GM18507 (cell line): ENCODE measurements around the gene FAM120C.
A peak's percentile ranks its signal among the peaks of the same experiment; 100 is the strongest.

Experiments used
- DNase-seq: peaks from one replicate; pipeline ENCODE4 v3.0.0; 2011; ENCODE audit warnings: low read depth; ENCODE audit not compliant: insufficient read length; ENCODE audit errors: extremely low spot score
- FAIRE-seq: peaks from 2 replicates; lab custom pipeline; 2011; peaks lifted over from hg19 to GRCh38; lab: Jason Lieb, UNC

The FAM120C gene

DNA sequence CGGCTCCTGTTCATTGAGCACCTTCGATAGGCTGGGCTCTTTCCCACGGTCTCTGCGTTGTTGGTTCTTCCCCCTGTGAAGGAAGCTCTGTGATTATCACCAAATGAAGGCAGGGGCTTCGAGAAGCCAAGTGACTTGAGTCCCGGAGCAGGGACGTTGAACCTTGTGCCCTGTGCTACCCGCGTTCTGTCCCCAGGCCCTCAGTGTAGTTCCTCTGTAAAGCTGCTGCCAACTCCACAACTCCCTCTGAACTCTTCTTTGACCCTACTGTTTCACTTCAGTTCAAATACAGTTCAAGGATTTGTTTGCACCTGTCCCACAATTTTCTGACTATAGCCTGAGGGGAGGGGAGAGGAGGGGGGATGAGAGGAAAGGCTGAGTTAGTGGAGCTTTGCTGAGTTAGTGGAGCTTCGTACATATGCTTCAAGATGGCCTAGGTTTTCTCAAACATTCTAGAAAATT, 138.1 kb downstream of the FAM120C start:
- DNase-seq (no peak), FAIRE-seq (no peak)

DNA sequence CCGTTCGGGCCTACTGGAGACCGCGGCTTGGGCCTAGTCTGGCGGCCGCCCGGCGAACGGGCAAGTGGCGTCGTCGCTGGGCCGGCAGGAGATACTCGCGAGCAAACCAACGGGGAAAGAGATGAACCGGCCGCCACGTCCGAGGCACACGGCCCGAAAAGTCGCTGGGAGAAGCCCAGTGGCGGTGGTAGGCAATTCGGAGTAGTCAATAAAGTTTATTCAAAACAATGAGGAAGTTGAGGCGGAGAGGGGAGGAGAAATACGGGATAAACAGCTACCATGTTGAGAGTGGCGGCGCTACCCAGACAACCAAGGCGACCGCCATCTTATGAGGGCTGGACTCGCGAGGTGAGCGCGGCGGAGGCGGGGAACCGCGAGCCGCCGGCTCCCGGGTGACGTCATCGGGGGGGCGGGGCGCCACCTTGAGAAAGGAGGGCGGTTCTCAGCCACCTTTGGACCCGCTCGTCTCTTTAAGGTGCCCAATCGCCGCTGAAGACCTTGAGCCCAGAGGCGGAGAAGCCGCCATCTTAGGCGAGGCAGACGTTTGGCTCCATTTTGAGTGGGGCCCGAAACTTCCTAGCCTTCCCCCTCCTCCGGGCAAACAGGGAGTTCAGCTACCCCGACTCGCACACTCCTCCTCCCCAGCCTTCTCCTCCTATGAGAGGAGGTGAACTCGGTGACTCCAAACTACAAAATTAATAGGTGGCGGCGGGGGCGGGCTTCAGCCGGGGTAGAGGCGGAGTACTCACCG, 138.8 kb downstream of the FAM120C start, which contains the start of gene PHF8:
Gene PHF8 (minus strand): TSS at position 348 of the 751 bp plus-strand sequence. CDS start 1,745 bp downstream, outside the sequence.
- FAIRE-seq (peak; percentile 93), DNase-seq (peak; percentile 64)

DNA sequence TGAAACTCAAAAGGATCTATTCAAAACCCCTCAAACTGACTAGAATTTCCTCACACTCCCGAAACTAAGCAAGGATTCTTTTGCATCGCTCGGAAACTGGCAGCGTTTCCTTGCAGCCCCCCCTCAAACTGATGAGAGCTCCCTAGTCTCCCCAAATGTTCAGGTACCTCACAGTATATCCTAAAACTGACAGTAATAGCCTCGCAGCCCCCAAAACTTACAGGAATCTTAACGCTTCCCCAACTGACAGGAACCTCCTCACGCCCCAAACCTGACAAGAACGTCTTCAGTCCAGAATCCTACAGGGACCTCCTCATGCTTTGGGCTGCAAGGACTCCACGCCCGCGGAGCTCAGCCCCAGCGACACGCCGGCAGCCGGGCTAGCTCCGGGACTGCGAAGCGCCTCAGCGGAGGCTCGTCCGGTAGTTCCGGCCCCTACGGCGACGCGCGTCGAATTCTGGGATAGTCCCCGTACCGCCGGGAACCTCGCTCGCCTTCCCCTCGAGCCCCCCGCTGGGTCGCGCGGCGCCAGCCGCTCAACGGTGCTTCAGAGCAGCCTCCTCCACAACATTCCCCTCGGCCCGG, 139.4 kb downstream of the FAM120C start:
- FAIRE-seq (no peak), DNase-seq (no peak)

DNA sequence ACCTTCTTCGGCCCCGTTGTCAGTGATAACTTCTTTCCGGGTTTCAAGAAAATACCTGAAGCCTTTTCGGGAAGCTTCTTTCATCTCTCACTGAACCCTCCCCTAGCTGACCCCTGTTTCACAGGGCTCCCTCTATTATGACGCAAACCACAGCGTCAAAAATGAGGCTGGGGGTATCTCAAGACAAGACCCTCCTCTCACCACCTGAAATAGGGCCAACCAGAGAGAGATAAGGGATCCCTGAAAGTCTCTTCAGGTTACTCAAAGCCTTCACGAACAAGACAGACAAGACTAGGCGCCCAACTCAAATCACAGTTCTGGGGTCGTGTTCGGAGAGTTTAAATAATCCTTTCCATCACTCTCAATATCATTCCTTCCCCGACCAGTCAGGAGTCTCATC, 140.0 kb downstream of the FAM120C start:
- DNase-seq (no peak), FAIRE-seq (no peak)

DNA sequence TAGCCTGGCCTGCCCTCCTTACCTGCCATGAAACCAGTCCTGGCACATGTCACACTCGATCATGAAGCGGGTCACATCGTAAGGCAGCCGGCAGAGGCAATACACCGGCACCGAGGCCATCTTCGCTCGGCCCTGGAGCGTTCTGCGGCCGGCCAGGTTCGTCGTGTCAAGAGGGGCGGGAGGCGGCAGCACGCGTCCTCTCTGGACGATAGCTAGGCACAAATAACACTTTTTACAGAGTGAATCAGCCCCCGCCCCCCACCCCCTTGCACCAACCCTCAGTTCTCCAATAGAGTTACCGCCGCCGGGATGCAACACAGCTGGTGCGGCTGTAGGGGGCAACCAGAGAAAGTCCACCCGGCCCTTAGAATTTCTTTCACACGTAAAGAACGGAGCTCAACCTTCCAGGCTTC, 140.4 kb downstream of the FAM120C start:
- DNase-seq (no peak), FAIRE-seq (peak; percentile 56)

DNA sequence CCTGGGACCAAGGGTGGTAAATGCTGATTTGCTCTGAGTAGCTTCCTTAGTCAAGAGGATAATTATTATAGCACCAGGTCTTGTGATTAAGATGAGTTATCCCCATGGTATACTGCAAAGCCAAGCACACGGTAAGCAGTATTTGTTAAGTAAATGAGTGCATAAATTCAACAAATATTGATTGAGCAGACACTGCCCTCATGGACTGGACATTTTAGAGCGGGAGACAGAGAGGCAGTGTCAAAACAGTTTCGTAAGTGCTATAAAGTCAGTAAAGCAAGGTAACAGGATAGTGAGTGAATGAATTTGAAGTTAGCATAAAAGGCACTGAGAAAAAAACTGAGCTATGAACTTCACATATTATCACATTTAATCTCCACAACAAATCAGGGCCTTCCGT, 152.7 kb downstream of the FAM120C start:
- FAIRE-seq: no peak

DNA sequence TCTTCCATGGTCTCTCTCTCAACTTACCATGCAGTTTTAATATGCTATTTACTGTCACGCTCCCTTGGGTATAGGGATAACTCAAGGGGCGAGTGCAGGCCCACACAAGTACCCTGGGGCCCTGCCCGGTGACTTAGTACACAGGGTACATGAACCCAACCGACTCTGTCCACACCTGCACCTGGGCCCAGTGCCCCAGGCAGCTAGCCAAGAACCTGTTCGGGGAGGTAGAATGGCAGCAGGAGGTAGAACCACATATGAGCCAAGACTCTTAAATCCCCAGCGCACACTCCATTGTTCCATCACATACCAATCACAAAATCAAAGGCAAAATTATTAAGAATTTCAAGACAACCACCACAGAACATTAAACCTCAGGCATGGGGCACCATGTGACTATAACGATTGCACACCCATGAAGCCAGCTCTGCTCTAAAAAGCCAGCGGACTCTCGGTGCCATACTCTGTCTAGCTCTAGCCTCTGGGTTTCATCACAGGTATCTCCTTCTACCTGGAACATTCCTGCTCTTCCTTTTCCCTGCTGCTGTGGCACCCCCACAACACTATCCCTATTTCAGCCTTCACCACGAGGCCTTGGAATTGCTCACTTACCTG, 153.4 kb downstream of the FAM120C start:
- DNase-seq (no peak), FAIRE-seq (no peak)

More for the DNA sequence above, 152.7 kb downstream of the FAM120C start:
- no peak for DNase-seq

DNA sequence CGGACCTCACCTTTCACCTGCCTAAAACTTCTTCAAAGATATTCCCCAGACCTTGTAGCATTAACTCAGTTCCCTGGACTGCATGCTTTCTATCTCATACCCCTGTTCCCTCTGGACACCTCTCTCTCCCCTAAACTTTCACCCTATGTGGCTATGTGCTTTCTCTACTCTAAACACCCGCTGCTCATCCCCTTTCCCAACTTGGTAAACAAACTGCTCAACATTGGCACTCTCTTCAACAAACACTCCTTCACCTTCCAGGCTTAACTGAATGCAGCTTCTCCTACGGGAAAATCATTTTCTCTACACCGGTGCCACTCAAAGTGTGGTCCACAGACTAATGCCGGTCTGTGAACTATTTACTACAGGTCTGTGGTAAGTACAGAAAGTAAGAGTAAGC, 158.7 kb downstream of the FAM120C start:
- FAIRE-seq (no peak), DNase-seq (no peak)
